ENCODE measurements around the gene ZNF678. TPM values are rescaled to one million over a fixed set of nuclear protein-coding genes. Genes with fewer than 3 reads are reported as not detected.

The ZNF678 gene
- total and polyA plus RNA-seq, 2 of the 8 experiments (the other 6 are each of a cell fraction or from before 2014, with no cell fraction given) = 6.9 to 28.3 TPM

- TF ChIP-seq RBBP5 (IDR thresholded peaks at IDR 0.05; ENCODE audit: borderline replicate concordance, low read depth, low read length) = peak; percentile 65; the same call in 1 of the 2 replicates
- 0 out of 2 replicates have a peak, but pooled peaks have one; percentile 50 for TF ChIP-seq GTF2F1 (IDR thresholded peaks at IDR 0.05; ENCODE audit: borderline replicate concordance, low read depth, low read length)
- TF ChIP-seq TBP (IDR thresholded peaks at IDR 0.05; ENCODE audit: low read depth, low read length) = no peak
- TF ChIP-seq EGR1 (IDR thresholded peaks at IDR 0.05; ENCODE audit: borderline replicate concordance, low read depth, low read length) = no peak
- TF ChIP-seq KDM4A (IDR thresholded peaks at IDR 0.05; ENCODE audit: low read depth, low read length, severe bottlenecking) = peak; percentile 99
- TF ChIP-seq POLR2A (IDR thresholded peaks at IDR 0.05; ENCODE audit: control extremely low read depth in 1 of 2, low read depth in 2 of 2, low read length in 2 of 2) = 0 out of 3 replicates have a peak, but pooled peaks of 1 of the 2 experiments have one; percentile 37
- peak; percentile 36 to 66; a peak in 3 of 4 replicates for TF ChIP-seq RAD21 (IDR thresholded peaks at IDR 0.05 in 1 of 2, conservative IDR thresholded peaks at IDR 0.05 in 1 of 2; ENCODE audit: low read depth in 2 of 2, low read length in 2 of 2)
- TF ChIP-seq SIN3A (conservative IDR thresholded peaks at IDR 0.05 in 1 of 2, IDR thresholded peaks at IDR 0.05 in 1 of 2; ENCODE audit: low read depth in 1 of 2, low read length in 2 of 2) = no peak; a peak in 1 of 4 replicates
- 0 out of 4 replicates have a peak, but pooled peaks of 1 of the 2 experiments have one; percentile 19 for TF ChIP-seq HDAC2 (IDR thresholded peaks at IDR 0.05; ENCODE audit: borderline replicate concordance in 1 of 2, low read depth in 2 of 2, low read length in 2 of 2)
- peak; percentile 53 for TF ChIP-seq E2F6 (IDR thresholded peaks at IDR 0.05)
- no peak for TF ChIP-seq RXRA (IDR thresholded peaks at IDR 0.05; ENCODE audit: insufficient read depth, low read depth, low read length)
- TF ChIP-seq SIX5 (IDR thresholded peaks at IDR 0.05; ENCODE audit: low read depth, low read length) = no peak
- TF ChIP-seq EZH2 (IDR thresholded peaks at IDR 0.05; ENCODE audit: low read depth, low read length, severe bottlenecking) = peak; percentile 15
- no peak for TF ChIP-seq FOSL1 (IDR thresholded peaks at IDR 0.05; ENCODE audit: insufficient read depth, low read depth, low read length)
- TF ChIP-seq KDM1A (IDR thresholded peaks at IDR 0.05; ENCODE audit: borderline replicate concordance, low read length) = no peak
- TF ChIP-seq BACH1 (IDR thresholded peaks at IDR 0.05; ENCODE audit: low read length) = peak; percentile 43; the same call in 1 of the 2 replicates
- TF ChIP-seq ATF2 (IDR thresholded peaks at IDR 0.05; ENCODE audit: low read length) = no peak
- TF ChIP-seq BRCA1 (IDR thresholded peaks at IDR 0.05; ENCODE audit: low read depth, low read length) = no peak
- TF ChIP-seq CHD1 (IDR thresholded peaks at IDR 0.05; ENCODE audit: low read depth, low read length) = no peak
Measured at GRCh38 chr1:227542153-227543120, 20.9 kb upstream of the ZNF678 start (continued).

Data from H1 (cell line).